ENCODE measurements around the gene TUBAL3. TPM values are rescaled to one million over a fixed set of nuclear protein-coding genes. Genes with fewer than 3 reads are reported as not detected.

The TUBAL3 gene
- total RNA-seq, 1 experiment from 2014 or later, result 0.15 TPM

DNA sequence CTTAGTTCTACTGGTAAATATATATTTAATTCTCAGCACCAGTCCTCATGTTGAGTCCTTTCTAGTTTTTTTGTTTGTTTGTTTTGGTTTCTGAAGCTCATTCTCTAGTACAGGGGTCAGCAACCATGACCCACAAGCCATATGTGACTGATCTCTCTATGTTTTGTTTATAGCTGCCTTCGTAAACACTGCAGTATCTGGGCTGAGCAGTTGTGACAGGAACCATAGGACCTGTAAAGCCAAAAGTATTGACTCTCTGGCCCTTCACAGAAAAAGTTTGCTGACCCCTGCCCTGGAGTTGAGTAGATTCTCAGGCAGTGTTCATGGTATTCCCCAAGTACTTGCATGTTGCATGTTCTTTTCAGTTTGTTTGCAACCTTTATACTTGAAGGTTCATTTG, 28.6 kb upstream of the TUBAL3 start (continued):
- TF ChIP-seq GABPB1 (CRISPR knock-in tag; IDR thresholded peaks at IDR 0.05), result no peak
- TF ChIP-seq ZBTB21 (CRISPR knock-in tag; IDR thresholded peaks at IDR 0.05; ENCODE audit: borderline replicate concordance), result no peak
- no peak for TF ChIP-seq NFYB (CRISPR knock-in tag; conservative IDR thresholded peaks at IDR 0.05; ENCODE audit: low read depth)
- no peak for TF ChIP-seq NR2C2 (CRISPR knock-in tag; IDR thresholded peaks at IDR 0.05)
- TF ChIP-seq, protein P1, sequence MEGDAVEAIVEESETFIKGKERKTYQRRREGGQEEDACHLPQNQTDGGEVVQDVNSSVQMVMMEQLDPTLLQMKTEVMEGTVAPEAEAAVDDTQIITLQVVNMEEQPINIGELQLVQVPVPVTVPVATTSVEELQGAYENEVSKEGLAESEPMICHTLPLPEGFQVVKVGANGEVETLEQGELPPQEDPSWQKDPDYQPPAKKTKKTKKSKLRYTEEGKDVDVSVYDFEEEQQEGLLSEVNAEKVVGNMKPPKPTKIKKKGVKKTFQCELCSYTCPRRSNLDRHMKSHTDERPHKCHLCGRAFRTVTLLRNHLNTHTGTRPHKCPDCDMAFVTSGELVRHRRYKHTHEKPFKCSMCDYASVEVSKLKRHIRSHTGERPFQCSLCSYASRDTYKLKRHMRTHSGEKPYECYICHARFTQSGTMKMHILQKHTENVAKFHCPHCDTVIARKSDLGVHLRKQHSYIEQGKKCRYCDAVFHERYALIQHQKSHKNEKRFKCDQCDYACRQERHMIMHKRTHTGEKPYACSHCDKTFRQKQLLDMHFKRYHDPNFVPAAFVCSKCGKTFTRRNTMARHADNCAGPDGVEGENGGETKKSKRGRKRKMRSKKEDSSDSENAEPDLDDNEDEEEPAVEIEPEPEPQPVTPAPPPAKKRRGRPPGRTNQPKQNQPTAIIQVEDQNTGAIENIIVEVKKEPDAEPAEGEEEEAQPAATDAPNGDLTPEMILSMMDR (IDR thresholded peaks at IDR 0.05), result no peak
- TF ChIP-seq CREB1 (CRISPR knock-in tag; IDR thresholded peaks at IDR 0.05), result no peak

GRCh38 chr10:5428133-5428532, 23.5 kb upstream of the TUBAL3 start:
- DNase-seq (ENCODE audit: low spot score) (no peak), ATAC-seq (no peak)
- ChIA-PET POLR2A (interaction anchor here (0.6 to 0.7 kb wide), 2 partner anchors 29 to 590 kb away, joined by 3 to 7 read pairs; no protein-coding TSS in a partner anchor), CTCF (interaction anchor here (0.7 to 1.3 kb wide), 5 partner anchors 13 to 613 kb away, joined by 3 to 5 read pairs (median 4); no protein-coding TSS in a partner anchor)
- Mint-ChIP-seq H3K4me1 (peaks cover 33% of the 10 kb centered on the region), H3K36me3 (peaks cover 34% of the 10 kb centered on the region), H3K27me3 (ENCODE audit: low read depth) (no peaks in the 10 kb centered on the region), H3K4me3 (no peak overlapping the region), H3K27ac (peak overlapping the region; percentile 16), H3K9me3 (peaks cover 9% of the 10 kb centered on the region)
- TF ChIP-seq NFYB (CRISPR knock-in tag; conservative IDR thresholded peaks at IDR 0.05; ENCODE audit: low read depth), result no peak
- TF ChIP-seq JAZF1 (CRISPR knock-in tag; IDR thresholded peaks at IDR 0.05), result no peak
- no peak for TF ChIP-seq NFE2L1 (CRISPR knock-in tag; IDR thresholded peaks at IDR 0.05)
- TF ChIP-seq FOXK1 (CRISPR knock-in tag; IDR thresholded peaks at IDR 0.05), result no peak
- no peak for TF ChIP-seq MXD4 (CRISPR knock-in tag; IDR thresholded peaks at IDR 0.05; ENCODE audit: borderline replicate concordance)
- TF ChIP-seq, protein P2, sequence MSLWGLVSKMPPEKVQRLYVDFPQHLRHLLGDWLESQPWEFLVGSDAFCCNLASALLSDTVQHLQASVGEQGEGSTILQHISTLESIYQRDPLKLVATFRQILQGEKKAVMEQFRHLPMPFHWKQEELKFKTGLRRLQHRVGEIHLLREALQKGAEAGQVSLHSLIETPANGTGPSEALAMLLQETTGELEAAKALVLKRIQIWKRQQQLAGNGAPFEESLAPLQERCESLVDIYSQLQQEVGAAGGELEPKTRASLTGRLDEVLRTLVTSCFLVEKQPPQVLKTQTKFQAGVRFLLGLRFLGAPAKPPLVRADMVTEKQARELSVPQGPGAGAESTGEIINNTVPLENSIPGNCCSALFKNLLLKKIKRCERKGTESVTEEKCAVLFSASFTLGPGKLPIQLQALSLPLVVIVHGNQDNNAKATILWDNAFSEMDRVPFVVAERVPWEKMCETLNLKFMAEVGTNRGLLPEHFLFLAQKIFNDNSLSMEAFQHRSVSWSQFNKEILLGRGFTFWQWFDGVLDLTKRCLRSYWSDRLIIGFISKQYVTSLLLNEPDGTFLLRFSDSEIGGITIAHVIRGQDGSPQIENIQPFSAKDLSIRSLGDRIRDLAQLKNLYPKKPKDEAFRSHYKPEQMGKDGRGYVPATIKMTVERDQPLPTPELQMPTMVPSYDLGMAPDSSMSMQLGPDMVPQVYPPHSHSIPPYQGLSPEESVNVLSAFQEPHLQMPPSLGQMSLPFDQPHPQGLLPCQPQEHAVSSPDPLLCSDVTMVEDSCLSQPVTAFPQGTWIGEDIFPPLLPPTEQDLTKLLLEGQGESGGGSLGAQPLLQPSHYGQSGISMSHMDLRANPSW (CRISPR knock-in tag; conservative IDR thresholded peaks at IDR 0.05; ENCODE audit: low read depth), result no peak
- TF ChIP-seq ZNF263 (CRISPR knock-in tag; IDR thresholded peaks at IDR 0.05; ENCODE audit: low read depth), result no peak
- TF ChIP-seq ZNF138 (CRISPR knock-in tag; conservative IDR thresholded peaks at IDR 0.05), result no peak
- TF ChIP-seq, protein P3, sequence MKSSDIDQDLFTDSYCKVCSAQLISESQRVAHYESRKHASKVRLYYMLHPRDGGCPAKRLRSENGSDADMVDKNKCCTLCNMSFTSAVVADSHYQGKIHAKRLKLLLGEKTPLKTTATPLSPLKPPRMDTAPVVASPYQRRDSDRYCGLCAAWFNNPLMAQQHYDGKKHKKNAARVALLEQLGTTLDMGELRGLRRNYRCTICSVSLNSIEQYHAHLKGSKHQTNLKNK (CRISPR knock-in tag; IDR thresholded peaks at IDR 0.05), result no peak
- no peak for TF ChIP-seq PRDM15 (CRISPR knock-in tag; IDR thresholded peaks at IDR 0.05)
- TF ChIP-seq, protein P4, sequence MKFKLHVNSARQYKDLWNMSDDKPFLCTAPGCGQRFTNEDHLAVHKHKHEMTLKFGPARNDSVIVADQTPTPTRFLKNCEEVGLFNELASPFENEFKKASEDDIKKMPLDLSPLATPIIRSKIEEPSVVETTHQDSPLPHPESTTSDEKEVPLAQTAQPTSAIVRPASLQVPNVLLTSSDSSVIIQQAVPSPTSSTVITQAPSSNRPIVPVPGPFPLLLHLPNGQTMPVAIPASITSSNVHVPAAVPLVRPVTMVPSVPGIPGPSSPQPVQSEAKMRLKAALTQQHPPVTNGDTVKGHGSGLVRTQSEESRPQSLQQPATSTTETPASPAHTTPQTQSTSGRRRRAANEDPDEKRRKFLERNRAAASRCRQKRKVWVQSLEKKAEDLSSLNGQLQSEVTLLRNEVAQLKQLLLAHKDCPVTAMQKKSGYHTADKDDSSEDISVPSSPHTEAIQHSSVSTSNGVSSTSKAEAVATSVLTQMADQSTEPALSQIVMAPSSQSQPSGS (CRISPR knock-in tag; IDR thresholded peaks at IDR 0.05; ENCODE audit: borderline replicate concordance, low read depth), result no peak
- no peak for TF ChIP-seq ZNF121 (CRISPR knock-in tag; IDR thresholded peaks at IDR 0.05)
- TF ChIP-seq AFF4 (CRISPR knock-in tag; IDR thresholded peaks at IDR 0.05; ENCODE audit: borderline replicate concordance), result no peak

Measured in WTC11 (cell line).